ENCODE data around the gene NEK2.

The NEK2 gene

GRCh38 chr1:211621447-211622198 is 53.8 kb downstream of the NEK2 start:
- TF ChIP-seq CTCF (IDR thresholded peaks at IDR 0.05), result no peak

- TF ChIP-seq CTCF (IDR thresholded peaks at IDR 0.05), result no peak
Measured at GRCh38 chr1:211620097-211620496, 55.3 kb downstream of the NEK2 start.

GRCh38 chr1:211619033-211619996 is 56.1 kb downstream of the NEK2 start:
- TF ChIP-seq CTCF (IDR thresholded peaks at IDR 0.05), result no peak

GRCh38 chr1:211616965-211617297 is 58.5 kb downstream of the NEK2 start:
- TF ChIP-seq CTCF (IDR thresholded peaks at IDR 0.05), result no peak

GRCh38 chr1:211616231-211616964 is 59.0 kb downstream of the NEK2 start:
- no peak for TF ChIP-seq CTCF (IDR thresholded peaks at IDR 0.05)

- TF ChIP-seq CTCF (IDR thresholded peaks at IDR 0.05), result no peak
Measured at GRCh38 chr1:211614615-211615014, 60.8 kb downstream of the NEK2 start.

GRCh38 chr1:211613951-211614350 is 61.5 kb downstream of the NEK2 start:
- no peak for TF ChIP-seq CTCF (IDR thresholded peaks at IDR 0.05)
